ENCODE results near the gene CDH23.

Gene CDH23

DNA sequence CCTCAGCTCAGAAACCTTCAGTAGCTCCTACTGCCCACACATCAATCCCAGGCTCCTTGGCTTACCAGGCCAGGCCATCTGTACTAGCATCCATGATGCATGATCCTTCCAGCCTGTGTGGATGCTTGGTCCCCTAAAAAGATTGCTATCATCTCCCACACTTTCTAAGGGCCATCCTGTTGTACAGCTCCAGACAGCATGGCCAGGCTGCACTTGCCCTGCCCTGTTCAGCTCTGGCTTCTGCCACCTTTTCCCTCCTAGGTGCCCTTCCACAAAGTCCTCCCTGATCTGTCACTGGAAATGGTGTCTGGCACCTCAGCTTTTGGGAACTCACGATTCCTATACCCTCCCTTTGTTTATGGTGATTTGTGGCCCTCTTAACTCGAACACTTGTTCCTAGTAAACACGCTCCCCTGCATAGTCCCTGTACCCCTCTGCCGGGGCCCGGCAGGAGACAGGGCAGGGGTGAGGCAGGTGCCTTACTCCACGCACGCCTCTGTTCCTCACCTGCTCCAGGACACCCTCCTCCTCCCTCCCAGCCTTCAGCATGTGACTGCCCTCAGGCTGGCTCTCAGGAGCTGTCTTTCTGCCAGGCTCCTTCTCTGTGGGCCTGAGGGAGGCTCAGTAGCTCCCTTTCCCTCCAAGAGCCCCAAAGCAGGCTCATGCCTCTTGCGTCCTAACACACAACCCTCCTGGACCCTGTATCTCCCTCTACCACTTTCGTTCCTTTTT lies 71.8 kb downstream of the CDH23 start:
- Mint-ChIP-seq H3K4me3 (no peak overlapping the region), H3K27ac (no peak overlapping the region), H3K4me1 (no peaks in the 10 kb centered on the region), H3K9me3 (no peaks in the 10 kb centered on the region), H3K27me3 (no peaks in the 10 kb centered on the region)
- no peak for ATAC-seq
- no peak for DNase-seq

GRCh38 chr10:71471006-71471405 lies 74.3 kb downstream of the CDH23 start:
- ATAC-seq (no peak), DNase-seq (no peak)
- no peak overlapping the region for H3K4me3 Mint-ChIP-seq
- H3K9me3 Mint-ChIP-seq = no peaks in the 10 kb centered on the region
- peaks cover 6% of the 10 kb centered on the region for H3K27me3 Mint-ChIP-seq
- peaks cover 7% of the 10 kb centered on the region for H3K4me1 Mint-ChIP-seq
- peak overlapping the region in 1 of 2 donors; percentile 13 for H3K27ac Mint-ChIP-seq

DNA sequence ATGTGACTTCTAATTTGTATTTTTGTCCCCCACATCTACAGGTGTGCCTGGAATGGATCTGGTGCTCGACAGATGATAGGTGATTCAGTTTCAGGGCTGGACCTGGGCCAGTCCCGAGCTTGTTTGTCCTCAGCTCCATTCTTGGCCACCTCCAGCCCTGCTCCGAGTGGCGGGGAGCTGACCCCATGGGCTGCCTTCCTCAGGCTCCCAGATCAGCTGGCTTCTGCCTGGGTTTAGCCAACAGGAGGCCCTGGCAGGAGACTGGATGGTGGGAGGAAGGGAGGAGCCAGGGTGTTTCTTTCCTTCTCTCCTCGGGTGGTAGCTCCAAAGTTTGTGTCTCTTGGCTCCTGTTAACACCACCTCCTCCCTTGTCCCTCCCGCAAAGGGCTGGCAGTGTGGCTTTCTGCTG lies 75.2 kb downstream of the CDH23 start:
- ATAC-seq = no peak
- no peak for DNase-seq
- Mint-ChIP-seq H3K4me3 (no peak overlapping the region), H3K4me1 (peaks cover 7% of the 10 kb centered on the region), H3K27me3 (peaks cover 6% of the 10 kb centered on the region), H3K9me3 (no peaks in the 10 kb centered on the region), H3K27ac (no peak overlapping the region)

GRCh38 chr10:71472466-71472865 lies 75.7 kb downstream of the CDH23 start:
- Mint-ChIP-seq H3K4me3 (no peak overlapping the region), H3K4me1 (peaks cover 7% of the 10 kb centered on the region), H3K27ac (no peak overlapping the region), H3K9me3 (no peaks in the 10 kb centered on the region), H3K27me3 (peaks cover 6% of the 10 kb centered on the region)
- ATAC-seq (no peak), DNase-seq (no peak)

DNA sequence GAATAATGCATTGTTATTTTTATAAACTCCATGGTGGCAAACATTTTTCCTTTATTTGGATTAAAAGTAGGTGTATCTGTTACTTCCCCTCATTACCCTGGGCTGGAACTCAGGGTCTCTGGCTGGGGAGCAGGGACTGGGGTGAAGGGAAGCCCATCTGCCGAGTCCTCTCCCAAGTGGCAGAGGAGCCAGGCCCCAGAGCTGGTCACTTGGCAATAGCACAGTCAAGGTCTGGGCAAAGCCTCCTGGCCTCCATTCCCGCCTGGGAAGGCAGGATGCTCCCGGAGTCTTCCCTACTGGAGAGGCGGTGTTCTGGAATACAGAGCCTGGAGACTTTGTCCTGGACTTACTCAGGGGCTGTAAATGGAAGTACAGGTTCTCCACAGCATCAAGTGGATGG lies 76.2 kb downstream of the CDH23 start:
- ATAC-seq = no peak
- Mint-ChIP-seq H3K4me1 (peaks cover 7% of the 10 kb centered on the region), H3K27me3 (peaks cover 6% of the 10 kb centered on the region), H3K4me3 (no peak overlapping the region), H3K9me3 (no peaks in the 10 kb centered on the region), H3K27ac (peak overlapping the region in 1 of 2 donors; percentile 41)
- no peak for DNase-seq

- no peaks in the 10 kb centered on the region for H3K9me3 Mint-ChIP-seq
- no peak overlapping the region for H3K4me3 Mint-ChIP-seq
- ATAC-seq (no peak), DNase-seq (no peak)
- peaks cover 7% of the 10 kb centered on the region for H3K4me1 Mint-ChIP-seq
- H3K27ac Mint-ChIP-seq = no peak overlapping the region
- H3K27me3 Mint-ChIP-seq = peaks cover 6% of the 10 kb centered on the region
These were observed 77.2 kb downstream of the CDH23 start for GRCh38 chr10:71473671-71474599.

DNA sequence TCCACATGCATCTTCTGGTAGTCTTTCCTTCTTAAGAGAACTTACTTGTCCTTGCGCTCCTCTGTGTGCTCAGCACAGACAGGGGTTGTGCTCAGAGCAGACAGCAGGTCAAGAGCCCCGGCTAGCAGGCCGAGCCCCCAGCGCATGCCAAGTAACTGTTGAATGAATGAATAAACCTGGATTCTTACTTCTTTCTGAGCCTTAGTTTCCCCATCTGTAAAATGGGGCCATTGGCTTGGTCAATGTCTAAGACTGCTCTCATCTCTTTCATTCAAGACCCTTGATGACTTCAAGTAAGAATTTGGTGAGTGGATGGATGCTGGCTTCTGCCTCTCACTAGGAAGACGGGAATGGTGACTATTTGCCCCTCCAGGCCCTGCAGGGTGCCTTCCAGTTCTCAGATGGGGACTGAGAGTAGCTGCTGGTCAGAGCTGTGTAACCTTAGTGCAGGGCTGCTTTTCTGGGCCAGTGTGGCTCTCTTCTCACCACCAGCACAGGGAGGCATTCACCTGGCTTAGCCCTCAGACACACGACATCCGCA lies 78.1 kb downstream of the CDH23 start:
- peaks cover 7% of the 10 kb centered on the region for H3K4me1 Mint-ChIP-seq
- H3K9me3 Mint-ChIP-seq = no peaks in the 10 kb centered on the region
- ATAC-seq = no peak
- DNase-seq = no peak
- no peak overlapping the region for H3K4me3 Mint-ChIP-seq
- H3K27me3 Mint-ChIP-seq = peaks cover 6% of the 10 kb centered on the region
- H3K27ac Mint-ChIP-seq = peak overlapping the region in 1 of 2 donors; percentile 87

GRCh38 chr10:71475243-71475871 lies 78.6 kb downstream of the CDH23 start:
- Mint-ChIP-seq H3K4me1 (peaks cover 7% of the 10 kb centered on the region), H3K27me3 (peaks cover 10% of the 10 kb centered on the region), H3K4me3 (peak overlapping the region in 1 of 2 donors; percentile 9), H3K9me3 (no peaks in the 10 kb centered on the region), H3K27ac (peak overlapping the region in 1 of 2 donors; percentile 87)
- ATAC-seq = no peak
- no peak for DNase-seq

DNA sequence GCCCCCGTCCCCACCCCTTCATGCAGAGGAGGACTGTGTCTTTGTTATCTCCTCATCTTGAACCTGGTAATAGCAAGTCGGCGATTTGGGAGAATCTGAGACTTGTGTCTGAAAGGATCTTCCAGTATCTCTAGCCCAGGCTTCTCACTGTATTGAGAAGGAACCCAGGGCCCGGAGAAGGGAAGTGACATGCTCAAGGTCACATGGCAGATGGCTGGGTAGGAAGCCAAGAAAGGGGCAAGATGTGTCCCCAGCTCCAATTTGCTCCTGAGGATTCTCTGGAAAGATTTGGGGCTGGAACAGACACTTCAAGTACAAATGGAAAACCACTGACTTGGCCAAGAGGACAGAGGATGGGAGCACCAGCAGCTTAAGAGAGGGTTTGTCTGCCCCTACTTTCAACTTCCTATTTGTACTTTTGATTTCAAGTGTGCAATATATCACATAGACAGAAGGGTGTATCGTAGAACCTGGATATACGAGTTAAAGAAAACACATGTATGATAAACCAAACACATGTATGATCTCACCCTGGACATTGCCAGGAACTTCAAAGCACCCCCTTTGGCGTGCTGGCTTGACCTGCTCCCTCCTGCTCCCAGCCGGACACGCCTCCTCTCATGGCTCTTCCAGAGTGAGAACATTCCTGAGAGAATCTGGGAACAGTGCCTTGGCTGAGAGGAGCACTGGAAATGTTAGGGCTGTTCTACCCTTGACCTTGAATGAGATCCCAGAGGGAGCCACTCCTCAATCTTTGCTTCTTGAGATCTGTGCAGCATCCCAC lies 79.7 kb downstream of the CDH23 start:
- H3K4me3 Mint-ChIP-seq = no peak overlapping the region
- no peaks in the 10 kb centered on the region for H3K9me3 Mint-ChIP-seq
- ATAC-seq = no peak
- peaks cover 7% of the 10 kb centered on the region for H3K4me1 Mint-ChIP-seq
- H3K27ac Mint-ChIP-seq = no peak overlapping the region
- H3K27me3 Mint-ChIP-seq = peaks cover 15% of the 10 kb centered on the region
- DNase-seq = no peak

DNA sequence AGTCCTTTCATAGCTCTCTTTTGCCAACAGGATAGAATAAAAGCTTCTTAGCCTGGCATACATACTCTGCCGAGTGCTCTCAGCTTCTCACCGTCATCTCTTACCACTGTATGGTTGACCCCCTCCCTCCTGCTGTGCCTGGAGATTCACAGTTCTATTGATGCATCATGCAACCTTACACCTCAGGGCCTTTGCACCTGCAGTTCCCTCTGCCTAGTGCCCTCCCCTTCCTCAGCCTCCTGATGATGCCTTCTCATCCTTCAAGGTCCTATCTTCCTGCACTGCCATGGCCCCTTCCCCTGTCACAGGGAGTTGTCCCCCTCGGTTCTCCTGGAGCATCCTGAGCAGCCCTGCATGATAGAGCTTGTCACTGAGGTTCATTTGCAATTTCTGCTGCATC lies 81.5 kb downstream of the CDH23 start:
- H3K4me1 Mint-ChIP-seq = peaks cover 7% of the 10 kb centered on the region
- no peak overlapping the region for H3K4me3 Mint-ChIP-seq
- no peak overlapping the region for H3K27ac Mint-ChIP-seq
- H3K27me3 Mint-ChIP-seq = peaks cover 15% of the 10 kb centered on the region
- DNase-seq (no peak), ATAC-seq (no peak)
- H3K9me3 Mint-ChIP-seq = no peaks in the 10 kb centered on the region

- Mint-ChIP-seq H3K4me1 (peaks cover 7% of the 10 kb centered on the region), H3K4me3 (no peak overlapping the region), H3K27ac (no peak overlapping the region), H3K9me3 (no peaks in the 10 kb centered on the region), H3K27me3 (peaks cover 15% of the 10 kb centered on the region)
- ATAC-seq (no peak), DNase-seq (no peak)
These were observed 82.2 kb downstream of the CDH23 start for GRCh38 chr10:71478813-71479365.

- DNase-seq = no peak
- ATAC-seq = no peak
- H3K27me3 Mint-ChIP-seq = peaks cover 15% of the 10 kb centered on the region
- H3K27ac Mint-ChIP-seq = no peak overlapping the region
- H3K4me3 Mint-ChIP-seq = no peak overlapping the region
- no peaks in the 10 kb centered on the region for H3K9me3 Mint-ChIP-seq
- peaks cover 7% of the 10 kb centered on the region for H3K4me1 Mint-ChIP-seq
These were observed 83.1 kb downstream of the CDH23 start for GRCh38 chr10:71479831-71480230.

DNA sequence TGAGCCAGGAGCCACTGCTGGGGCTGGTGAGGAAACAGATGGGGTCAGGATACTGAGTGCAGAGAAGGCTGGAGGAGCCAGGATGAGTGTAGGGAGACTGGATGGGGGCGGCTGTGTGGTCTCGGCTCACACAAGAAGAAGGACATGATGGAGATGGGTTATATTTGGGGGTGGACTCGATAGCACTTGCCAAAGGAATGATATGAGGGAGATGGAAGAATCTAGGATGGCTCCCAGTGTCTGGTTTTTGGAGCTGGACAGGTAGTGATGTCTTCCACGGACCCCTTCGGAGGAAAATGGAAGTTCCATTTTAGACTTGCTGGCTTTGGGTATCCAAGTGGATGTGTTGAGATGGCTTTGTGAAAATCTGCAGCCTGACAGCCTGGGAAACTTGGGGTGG lies 83.9 kb downstream of the CDH23 start:
- ATAC-seq (no peak), DNase-seq (no peak)
- no peaks in the 10 kb centered on the region for H3K9me3 Mint-ChIP-seq
- H3K4me3 Mint-ChIP-seq = no peak overlapping the region
- H3K27me3 Mint-ChIP-seq = peaks cover 10% of the 10 kb centered on the region
- no peak overlapping the region for H3K27ac Mint-ChIP-seq
- no peaks in the 10 kb centered on the region for H3K4me1 Mint-ChIP-seq

DNA sequence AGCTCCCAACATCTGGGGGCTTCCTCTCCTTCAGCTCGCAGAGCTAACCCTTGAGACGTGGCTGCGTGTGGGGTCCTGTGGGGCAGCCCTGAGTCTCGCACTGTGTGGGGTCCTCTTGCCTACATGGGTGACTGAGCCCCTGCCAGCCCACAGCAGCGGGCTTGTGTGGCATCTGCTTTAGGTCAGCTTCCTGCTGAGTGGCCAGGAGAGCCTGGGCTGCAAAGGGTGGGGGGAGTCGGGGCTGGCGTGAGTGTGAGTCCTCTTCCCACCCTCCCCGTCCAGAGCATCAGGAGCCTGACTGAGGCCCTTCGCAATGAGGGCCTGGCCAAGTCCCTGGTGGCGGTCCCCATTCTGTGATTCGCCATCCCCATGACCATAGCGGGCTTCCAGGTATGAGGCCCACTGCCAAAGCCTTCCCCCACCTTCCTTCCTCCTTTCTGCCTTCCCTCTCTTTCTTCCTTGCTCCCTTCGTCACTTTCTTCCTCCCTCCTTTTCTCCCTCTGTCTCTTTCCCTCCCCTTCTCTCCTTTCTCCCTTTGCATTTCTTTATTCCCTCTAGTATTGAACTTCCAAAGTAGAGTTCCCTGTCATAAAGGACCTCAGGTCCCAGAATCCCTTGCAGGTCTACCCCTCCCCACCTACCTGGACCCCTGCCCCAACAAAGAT lies 85.2 kb downstream of the CDH23 start:
- no peaks in the 10 kb centered on the region for H3K4me1 Mint-ChIP-seq
- DNase-seq (no peak), ATAC-seq (no peak)
- no peak overlapping the region for H3K4me3 Mint-ChIP-seq
- H3K9me3 Mint-ChIP-seq = no peaks in the 10 kb centered on the region
- no peak overlapping the region for H3K27ac Mint-ChIP-seq
- peaks cover 10% of the 10 kb centered on the region for H3K27me3 Mint-ChIP-seq

Measured in stimulated activated naive CD8-positive, alpha-beta T cell treated with anti-CD3 and anti-CD28 coated beads, Interleukin-15, amount 100 ng/mL, for 72 hours (primary cell).